Measurements from ENCODE around the gene AGT.
"Not testable (repeated sequence)": the region's sequence is repeated elsewhere in the genome, so short reads cannot be mapped to it uniquely, and the experiment has no call there.

AGT gene

GRCh38 chr1:230743899-230744298 lies 30.0 kb upstream of the AGT start:
- no peak for DNase-seq

DNA sequence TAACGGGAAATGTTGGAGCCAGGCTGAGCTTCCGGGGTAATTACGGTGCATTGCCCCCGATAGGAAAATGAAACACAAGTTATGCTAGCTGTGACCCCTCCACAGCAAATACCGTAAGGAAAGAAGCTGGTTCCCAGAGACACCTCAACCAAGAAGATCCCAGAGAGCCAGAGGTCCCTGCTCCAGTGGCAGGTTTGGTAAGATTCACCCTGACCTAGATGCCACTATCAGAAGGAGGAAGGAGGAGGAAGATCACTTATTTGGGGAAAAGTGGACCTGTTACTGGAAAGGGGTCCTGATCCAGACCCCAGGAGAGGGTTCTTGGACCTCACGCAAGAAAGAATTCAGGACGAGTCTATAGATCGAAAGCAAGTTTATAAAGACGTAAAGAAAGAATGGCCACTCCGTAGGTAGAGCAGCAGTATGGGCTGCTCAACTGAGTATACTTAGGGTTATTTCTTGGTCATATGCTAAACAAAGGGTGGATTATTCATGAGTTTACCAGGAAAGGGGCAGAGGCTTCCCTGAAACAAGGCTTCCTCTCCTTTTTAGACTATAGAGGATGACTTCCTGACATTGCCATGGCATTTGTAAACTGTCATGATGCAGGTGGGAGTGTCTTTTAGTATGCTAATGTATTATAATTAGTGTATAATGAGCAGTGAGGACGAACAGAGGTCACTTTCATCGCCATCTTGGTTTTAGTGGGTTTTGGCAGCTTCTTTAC lies 25.8 kb upstream of the AGT start:
- DNase-seq: no peak

GRCh38 chr1:230737622-230738262 lies 23.8 kb upstream of the AGT start:
- DNase-seq: no peak

DNA sequence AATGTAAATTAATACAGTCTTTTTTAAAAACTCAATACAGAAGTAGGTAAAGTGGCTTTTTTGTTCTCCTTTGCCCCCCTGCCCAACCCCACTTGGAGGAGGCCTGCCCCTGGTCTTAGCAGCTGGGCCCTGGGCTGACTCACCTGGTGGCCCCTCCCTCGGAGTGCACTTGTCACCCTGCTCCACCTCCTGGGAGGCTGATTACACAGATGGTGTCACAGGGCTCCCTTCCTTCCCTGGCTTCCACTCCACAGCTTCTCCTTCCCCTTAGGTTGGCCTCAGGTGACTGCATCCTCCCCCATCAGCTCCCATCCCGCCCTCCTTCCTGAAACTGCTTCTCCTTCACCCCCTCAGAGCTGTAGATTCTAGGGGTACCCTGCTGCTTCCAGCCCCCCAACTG lies 21.5 kb upstream of the AGT start:
- no peak for DNase-seq

DNA sequence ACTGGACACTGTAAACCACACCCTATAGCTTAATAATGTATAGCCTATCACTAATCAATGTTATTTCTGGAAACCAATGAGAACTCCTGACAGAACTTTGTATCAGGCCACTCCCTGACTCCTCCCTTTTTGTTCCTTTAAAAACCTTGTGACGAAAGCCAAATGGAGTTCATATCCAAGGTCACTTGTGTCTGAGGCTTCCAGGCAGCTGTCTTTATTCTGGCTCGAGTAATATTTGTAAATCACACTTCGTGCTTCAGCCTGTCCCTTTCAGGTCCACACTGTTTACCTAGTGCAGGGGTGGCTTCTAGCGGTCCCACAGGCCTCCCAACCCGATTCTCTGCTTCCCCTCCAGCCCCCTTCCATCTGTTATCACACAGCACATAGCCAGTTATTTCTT lies 17.1 kb upstream of the AGT start:
- no peak for DNase-seq

DNA sequence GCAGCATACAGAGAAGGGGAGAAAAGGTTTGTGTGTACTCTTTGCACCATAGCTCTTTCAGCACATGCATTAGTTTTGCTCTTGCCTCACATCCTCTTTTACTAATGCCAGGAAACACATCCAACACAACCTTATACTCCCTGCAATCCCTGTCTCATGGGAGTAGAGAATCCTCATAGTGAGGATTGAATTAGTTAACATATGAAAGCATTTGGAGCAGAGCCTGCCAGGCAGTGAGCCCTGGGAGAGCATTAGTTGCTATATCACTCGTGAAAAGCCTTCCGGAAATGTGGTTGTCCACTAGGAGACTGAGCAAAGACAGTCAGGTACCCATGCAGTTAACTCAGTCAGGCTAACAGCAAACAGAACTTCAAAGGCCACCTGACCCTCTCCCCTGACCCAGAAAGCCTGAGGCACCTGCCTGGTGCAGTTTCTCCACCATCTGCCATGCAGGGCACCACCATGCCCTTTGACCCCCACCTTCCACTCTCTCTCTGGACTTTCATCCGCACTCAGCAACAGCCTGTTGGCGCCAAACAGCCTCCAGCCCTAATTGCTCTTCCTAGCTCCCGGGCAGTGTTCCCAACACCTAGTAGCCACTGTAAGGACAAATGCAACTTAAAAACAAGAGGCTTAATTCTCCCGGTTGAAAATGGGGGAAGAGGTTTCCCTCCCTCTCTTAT lies 14.9 kb upstream of the AGT start:
- no peak for DNase-seq

GRCh38 chr1:230725256-230726012 lies 11.5 kb upstream of the AGT start:
- DNase-seq: no peak

DNA sequence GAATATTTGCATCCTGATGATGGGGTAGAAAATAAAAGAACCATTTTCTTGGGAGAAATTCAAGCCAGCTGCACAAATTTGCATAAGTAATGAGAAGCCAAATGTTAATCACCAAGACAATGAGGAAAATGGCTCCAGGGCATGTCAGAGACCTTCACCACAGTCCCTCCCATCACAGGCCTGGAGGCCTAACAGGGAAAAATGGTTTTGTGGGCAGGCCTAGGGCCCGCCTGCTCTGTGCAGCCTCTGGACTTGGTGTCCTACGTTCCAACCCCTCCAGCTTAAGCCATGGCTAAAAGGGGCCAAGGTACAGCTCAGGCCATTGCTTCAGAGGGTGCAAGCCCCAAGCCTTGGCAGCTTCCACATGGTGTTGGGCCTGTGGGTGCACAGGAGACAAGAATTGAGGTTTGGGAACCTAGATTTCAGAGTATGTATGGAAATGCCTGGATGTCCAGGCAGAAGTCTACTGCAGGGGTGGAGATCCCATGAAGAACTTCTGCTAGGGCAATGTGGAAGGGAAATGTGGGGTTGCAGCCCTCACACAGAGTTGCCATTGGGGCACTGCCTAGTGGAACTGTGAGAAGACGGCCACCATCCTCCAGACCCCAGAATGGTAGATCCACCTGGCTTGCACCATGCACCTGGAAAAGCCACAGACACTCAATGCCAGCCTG lies 8.1 kb upstream of the AGT start:
- DNase-seq: not testable (repeated sequence)

- no peak for DNase-seq
Measured at GRCh38 chr1:230717251-230717650, 3.3 kb upstream of the AGT start.

GRCh38 chr1:230716453-230716852 lies 2.5 kb upstream of the AGT start:
- not testable (repeated sequence) for DNase-seq

DNA sequence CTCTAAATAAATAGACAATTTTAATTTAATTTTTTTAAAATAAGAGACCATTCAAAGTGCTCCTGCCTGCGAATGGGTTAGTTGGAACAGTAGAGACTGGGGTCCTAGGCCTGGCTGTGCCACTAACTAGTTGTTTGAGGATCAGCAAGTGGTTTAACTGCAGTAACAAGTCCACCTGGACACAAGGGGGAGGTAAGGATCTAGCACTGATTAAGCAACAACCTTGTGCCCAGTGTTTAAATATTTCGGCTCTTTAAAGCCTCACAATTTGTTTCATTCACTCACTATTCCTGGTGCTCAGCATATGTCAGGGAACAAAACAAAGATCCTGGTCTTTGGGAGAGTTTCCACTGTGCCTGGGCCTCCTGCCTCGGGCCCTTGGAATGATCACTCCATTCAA lies 1.6 kb upstream of the AGT start:
- no peak for DNase-seq

DNA sequence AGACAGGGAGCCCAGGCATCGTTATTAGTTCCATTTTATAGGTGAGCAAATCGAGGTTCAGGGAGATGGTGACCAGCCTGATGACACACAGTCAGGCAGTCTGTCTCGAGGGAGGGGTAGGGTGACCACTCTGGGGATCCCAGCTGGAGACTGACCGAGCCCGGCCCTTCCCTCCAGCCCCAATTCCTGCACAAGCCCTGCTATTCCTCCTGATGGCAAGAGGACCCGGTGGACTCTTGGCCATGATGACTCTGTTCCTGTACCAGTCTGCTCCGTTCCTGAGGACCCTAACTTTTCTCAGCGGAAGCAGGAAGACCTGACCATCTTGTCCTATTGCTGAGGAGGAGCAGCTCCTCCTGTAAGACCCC lies 391 bp downstream of the AGT start:
- DNase-seq: no peak

GRCh38 chr1:230713138-230713537 lies 784 bp downstream of the AGT start:
- no peak for DNase-seq

DNA sequence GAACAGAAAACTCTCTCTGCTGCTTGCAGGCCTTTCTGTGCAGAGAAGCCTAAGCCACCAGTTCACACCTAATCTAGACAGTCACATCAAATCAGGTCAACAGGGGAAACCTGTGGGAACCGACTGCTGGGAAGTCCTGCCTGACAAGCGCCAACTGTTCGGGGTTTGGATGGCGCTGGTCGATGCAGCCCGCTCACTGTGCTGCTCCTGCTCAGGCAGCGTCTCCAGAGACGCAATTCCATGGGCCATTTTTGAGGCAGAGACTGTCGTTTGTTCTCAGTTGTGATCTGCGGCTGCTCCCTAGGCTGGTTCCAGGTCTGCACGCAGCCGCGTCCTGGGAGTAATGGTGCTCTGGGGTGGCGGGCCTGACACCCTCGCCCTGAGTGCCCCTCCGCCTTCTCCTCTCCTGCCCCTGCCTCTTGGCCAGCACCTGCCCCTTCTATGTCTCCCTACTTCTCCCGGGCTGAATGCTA lies 1.4 kb downstream of the AGT start:
- no peak for DNase-seq

DNA sequence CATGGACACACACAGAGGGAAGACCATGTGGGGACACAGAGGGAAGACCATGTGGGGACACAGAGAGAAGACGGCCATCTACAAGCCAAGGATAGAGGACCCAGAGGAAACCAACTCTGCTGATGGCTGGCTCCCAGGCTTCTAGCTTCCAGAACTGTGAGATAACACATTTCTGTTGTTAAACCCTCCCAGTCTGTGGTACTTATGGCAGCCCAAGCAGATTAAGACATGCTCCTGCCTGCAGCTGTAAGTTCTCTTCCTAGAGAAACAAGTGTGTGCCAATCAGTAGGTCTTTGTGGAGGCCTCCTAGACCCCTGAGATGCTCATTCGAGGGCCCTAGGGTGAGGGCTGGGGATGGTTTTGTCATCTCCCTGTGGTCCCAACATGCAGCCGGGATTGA lies 2.7 kb downstream of the AGT start:
- no peak for DNase-seq

GRCh38 chr1:230710543-230710904 lies 3.4 kb downstream of the AGT start:
- DNase-seq: no peak

- no peak for DNase-seq
Measured at GRCh38 chr1:230709619-230710542, 4.0 kb downstream of the AGT start.

GRCh38 chr1:230708631-230709580 lies 5.0 kb downstream of the AGT start:
- no peak for DNase-seq

- no peak for DNase-seq
Measured at GRCh38 chr1:230707732-230708630, 5.9 kb downstream of the AGT start.

Measured in left hindlimb (tissue), 1 donor.